Hepatocyte (in vitro differentiated cells): ENCODE measurements around the gene TMA7B. TPM values are rescaled to one million over a fixed set of nuclear protein-coding genes. Genes with fewer than 3 reads are reported as not detected.

Experiments
- DNase-seq: peaks from one replicate; pipeline ENCODE4 v3.0.0-alpha.2; 2016; ENCODE audit warnings: low spot score
- H2AFZ ChIP-seq: fragments of 200-600 bp; sonication (generic); 2 replicates; pipeline ENCODE4 v1.6.0; 2016; ENCODE audit warnings: antibody characterized with exemption, mild to moderate bottlenecking
- H3K27ac ChIP-seq: fragments of 200-600 bp; sonication (generic); 2 replicates; pipeline ENCODE4 v1.5.1; 2016; ENCODE audit warnings: mild to moderate bottlenecking
- H3K27me3 ChIP-seq: fragments of 200-600 bp; sonication (generic); 2 replicates; pipeline ENCODE4 v1.6.1; 2016
- H3K36me3 ChIP-seq: fragments of 200-600 bp; sonication (generic); replicated peaks from 2 replicates; pipeline ENCODE4 v1.5.1; 2016; ENCODE audit warnings: low read depth; ENCODE audit not compliant: insufficient read depth
- H3K4me1 ChIP-seq: fragments of 200-600 bp; sonication (generic); 2 replicates; pipeline ENCODE4 v1.5.1; 2016; ENCODE audit warnings: mild to moderate bottlenecking, moderate library complexity; ENCODE audit not compliant: insufficient read depth
- H3K4me2 ChIP-seq: fragments of 200-600 bp; sonication (generic); 2 replicates; pipeline ENCODE4 v1.6.0; 2016
- H3K4me3 ChIP-seq: fragments of 200-600 bp; sonication (generic); 2 replicates; pipeline ENCODE4 v1.5.1; 2016; ENCODE audit warnings: mild to moderate bottlenecking
- H3K79me2 ChIP-seq: fragments of 200-600 bp; sonication (generic); 2 replicates; pipeline ENCODE4 v1.6.0; 2017; ENCODE audit warnings: mild to moderate bottlenecking
- H3K9me2 ChIP-seq: fragments of 200-600 bp; sonication (generic); replicated peaks from 2 replicates; pipeline ENCODE4 v1.6.0; 2017; ENCODE audit warnings: mild to moderate bottlenecking; ENCODE audit not compliant: insufficient read depth
- H3K9me3 ChIP-seq: fragments of 200-600 bp; sonication (generic); 2 replicates; pipeline ENCODE4 v1.5.1; 2016; ENCODE audit warnings: low read depth, mild to moderate bottlenecking
- H4K20me1 ChIP-seq: fragments of 200-600 bp; sonication (generic); 2 replicates; pipeline ENCODE4 v1.6.0; 2016; ENCODE audit warnings: mild to moderate bottlenecking; ENCODE audit not compliant: insufficient read depth, poor library complexity, severe bottlenecking
- EZH2 ChIP-seq: fragments of 200-600 bp; sonication (generic); IDR thresholded peaks from 2 replicates; pipeline ENCODE4 v1.6.1; 2016; ENCODE audit warnings: antibody characterized with exemption, mild to moderate bottlenecking, borderline replicate concordance
- EZH2phosphoT487 ChIP-seq: fragments of 200-600 bp; sonication (generic); IDR thresholded peaks from one replicate; pipeline ENCODE4 v1.6.1; 2018; ENCODE audit warnings: antibody characterized with exemption, mild to moderate bottlenecking, low read depth, moderate library complexity; ENCODE audit not compliant: unreplicated experiment, severe bottlenecking
- WGBS: methylation state at CpG from one replicate; pipeline ENCODE4 v1.1.6; 2016; ENCODE audit warnings: low lambda C conversion rate; ENCODE audit errors: missing lambda C conversion rate; 5-methylcytosine and 5-hydroxymethylcytosine counted together
- polyA plus RNA-seq: library from polyadenylated mRNA; unstranded; fragments of >200 nt; fragmentation: Nextera tagmentation; extraction: Ambion mirVana; gene quantifications from 2 replicates; pipeline ENCODE4 v1.2.1, GENCODE V29; 2016
- total RNA-seq: library from RNA; depleted of rRNA; stranded (reverse); fragments of >200 nt; gene quantifications from 2 replicates; pipeline ENCODE4 v1.2.3, GENCODE V29; 2014
- TF ChIP-seq, protein P1 (sequence below): fragments of 200-600 bp; sonication (generic); IDR thresholded peaks from 2 replicates; pipeline ENCODE4 v1.5.1; 2016; ENCODE audit warnings: antibody characterized with exemption, mild to moderate bottlenecking; ENCODE audit not compliant: poor library complexity

The TMA7B gene
- total and polyA plus RNA-seq, 2 experiments from 2014 or later = not detected

- Histone ChIP-seq H3K79me2 (no peaks in the 10 kb centered on the region), H4K20me1 (no peaks in the 10 kb centered on the region), H3K9me2 (no peaks in the 10 kb centered on the region), H3K4me2 (no peak overlapping the region), H3K36me3 (no peaks in the 10 kb centered on the region), H3K27ac (no peak overlapping the region), H3K4me3 (no peak overlapping the region), H3K27me3 (peaks cover 9% of the 10 kb centered on the region), H3K9me3 (no peaks in the 10 kb centered on the region), H2AFZ (no peak overlapping the region), H3K4me1 (peaks cover 8% of the 10 kb centered on the region)
- TF ChIP-seq EZH2phosphoT487 = no peak
- TF ChIP-seq EZH2 = no peak
- TF ChIP-seq, protein P1, sequence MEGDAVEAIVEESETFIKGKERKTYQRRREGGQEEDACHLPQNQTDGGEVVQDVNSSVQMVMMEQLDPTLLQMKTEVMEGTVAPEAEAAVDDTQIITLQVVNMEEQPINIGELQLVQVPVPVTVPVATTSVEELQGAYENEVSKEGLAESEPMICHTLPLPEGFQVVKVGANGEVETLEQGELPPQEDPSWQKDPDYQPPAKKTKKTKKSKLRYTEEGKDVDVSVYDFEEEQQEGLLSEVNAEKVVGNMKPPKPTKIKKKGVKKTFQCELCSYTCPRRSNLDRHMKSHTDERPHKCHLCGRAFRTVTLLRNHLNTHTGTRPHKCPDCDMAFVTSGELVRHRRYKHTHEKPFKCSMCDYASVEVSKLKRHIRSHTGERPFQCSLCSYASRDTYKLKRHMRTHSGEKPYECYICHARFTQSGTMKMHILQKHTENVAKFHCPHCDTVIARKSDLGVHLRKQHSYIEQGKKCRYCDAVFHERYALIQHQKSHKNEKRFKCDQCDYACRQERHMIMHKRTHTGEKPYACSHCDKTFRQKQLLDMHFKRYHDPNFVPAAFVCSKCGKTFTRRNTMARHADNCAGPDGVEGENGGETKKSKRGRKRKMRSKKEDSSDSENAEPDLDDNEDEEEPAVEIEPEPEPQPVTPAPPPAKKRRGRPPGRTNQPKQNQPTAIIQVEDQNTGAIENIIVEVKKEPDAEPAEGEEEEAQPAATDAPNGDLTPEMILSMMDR = no peak
- 80% methylated on average over 5 of the region's 5 CpGs for WGBS
- DNase-seq = no peak
Observed at GRCh38 chr22:39917197-39917643, 43.0 kb upstream of the TMA7B start.

- 76% methylated on average over 12 of the region's 12 CpGs for WGBS
- TF ChIP-seq, protein P1 = no peak
- TF ChIP-seq EZH2 (no peak), EZH2phosphoT487 (no peak)
- Histone ChIP-seq H3K4me1 (peaks cover 8% of the 10 kb centered on the region), H3K9me2 (no peaks in the 10 kb centered on the region), H3K4me3 (no peak overlapping the region), H4K20me1 (no peaks in the 10 kb centered on the region), H3K4me2 (no peak overlapping the region), H3K9me3 (no peaks in the 10 kb centered on the region), H3K27me3 (peaks cover 9% of the 10 kb centered on the region), H3K36me3 (no peaks in the 10 kb centered on the region), H3K79me2 (no peaks in the 10 kb centered on the region), H2AFZ (no peak overlapping the region), H3K27ac (no peak overlapping the region)
- DNase-seq = no peak
Observed at GRCh38 chr22:39917776-39918495, 42.3 kb upstream of the TMA7B start.

DNA sequence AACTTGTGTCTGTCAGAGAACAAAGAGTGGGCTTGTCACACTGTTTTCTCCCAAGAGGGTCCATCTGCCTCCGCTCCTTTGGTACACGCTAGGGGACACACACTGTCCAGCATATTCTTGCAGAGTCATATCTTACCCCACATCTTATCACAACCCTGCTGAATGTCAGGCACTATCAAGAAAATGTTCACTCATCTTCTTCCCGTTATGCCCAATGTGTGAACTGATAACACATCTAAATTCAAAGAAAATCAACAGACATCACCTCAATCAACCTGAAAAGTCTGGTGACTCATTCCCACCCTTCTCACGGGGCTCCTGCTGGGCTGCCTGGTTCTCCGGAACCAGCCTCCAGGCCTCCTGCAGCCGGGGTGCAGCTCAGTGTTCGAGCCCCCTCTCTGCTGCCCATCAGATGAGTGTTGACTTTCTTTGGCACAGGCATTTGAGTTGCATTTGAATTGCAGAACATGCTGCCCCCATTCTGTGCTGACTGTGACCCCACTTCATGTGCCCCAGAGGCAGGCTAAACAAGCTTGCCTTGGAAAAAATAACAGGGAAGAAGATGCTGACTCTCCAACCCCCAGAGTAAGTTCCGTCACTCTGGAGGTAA lies 40.0 kb upstream of the TMA7B start:
- Histone ChIP-seq H4K20me1 (no peaks in the 10 kb centered on the region), H3K36me3 (no peaks in the 10 kb centered on the region), H3K9me3 (no peaks in the 10 kb centered on the region), H3K4me2 (no peak overlapping the region), H2AFZ (no peak overlapping the region), H3K27me3 (peaks cover 4% of the 10 kb centered on the region), H3K9me2 (no peaks in the 10 kb centered on the region), H3K4me1 (no peaks in the 10 kb centered on the region), H3K27ac (no peak overlapping the region), H3K79me2 (no peaks in the 10 kb centered on the region), H3K4me3 (no peak overlapping the region)
- no peak for DNase-seq
- 72% methylated on average over 8 of the region's 8 CpGs for WGBS
- TF ChIP-seq EZH2phosphoT487 = no peak
- no peak for TF ChIP-seq EZH2
- TF ChIP-seq, protein P1 = no peak
